HEK293 (cell line): ENCODE measurements around the gene SIRPA.

Experiments used
- CTCF ChIA-PET: fragments of 350-600 bp; formaldehyde crosslinking; extraction: SDS; loops from one replicate; lab custom pipeline; 2021; ENCODE audit warnings: antibody characterized with exemption; lab: Yijun Ruan, JAX
- POLR2A ChIA-PET: fragments of 300-600 bp; formaldehyde crosslinking; extraction: SDS; loops from one replicate; lab custom pipeline; 2020; ENCODE audit warnings: antibody characterized with exemption, inconsistent platforms; lab: Yijun Ruan, JAX
- H3K27ac ChIP-seq: fragments of 200-500 bp; sonication (Bioruptor generic); 2 replicates; pipeline ENCODE4 v1.5.1; 2014; ENCODE audit warnings: low read depth, low read length, control low read depth, inconsistent platforms; ENCODE audit errors: extremely low read depth
- H3K36me3 ChIP-seq, 2 experiments: fragments of 200-500 bp in 1 of 2; sonication (Bioruptor generic) in 1 of 2; 1 replicate in 1 of 2; 2 replicates in 1 of 2; pipeline ENCODE4 v1.5.1; 2014 to 2017; ENCODE audit warnings: inconsistent platforms in 2 of 2, low read length in 2 of 2; ENCODE audit not compliant: control insufficient read depth in 2 of 2, insufficient read depth in 1 of 2
- H3K4me1 ChIP-seq: fragments of 200-500 bp; sonication (Bioruptor generic); 2 replicates; pipeline ENCODE4 v1.5.1; 2014; ENCODE audit warnings: mild to moderate bottlenecking, low read length, inconsistent platforms; ENCODE audit not compliant: control insufficient read depth, insufficient read depth
- H3K4me3 ChIP-seq: 2 replicates; pipeline ENCODE4 v1.5.1; 2011; ENCODE audit warnings: low read depth, mild to moderate bottlenecking, control low read depth, low read length, moderate library complexity
- H3K9me3 ChIP-seq: fragments of 200-500 bp; sonication (Bioruptor generic); 2 replicates; pipeline ENCODE4 v1.5.1; 2014; ENCODE audit warnings: low read depth, low read length, inconsistent platforms; ENCODE audit not compliant: control insufficient read depth, insufficient read depth
- BCL11A ChIP-seq: fragments of 450-650 bp; formaldehyde crosslinking; IDR thresholded peaks from 2 replicates; pipeline ENCODE4 v1.5.1; 2016; ENCODE audit warnings: low read depth, missing biosample characterization, missing genetic modification characterization
- HOXA7 ChIP-seq: sonication (generic); formaldehyde crosslinking; IDR thresholded peaks from 2 replicates; pipeline ENCODE4 v1.8.1; 2022; ENCODE audit warnings: missing genetic modification reagents, borderline replicate concordance
- KLF10 ChIP-seq: fragments of 450-650 bp; IDR thresholded peaks from 2 replicates; pipeline ENCODE4 v1.5.1; 2018; ENCODE audit warnings: missing biosample characterization, mild to moderate bottlenecking, missing genetic modification characterization
- SP2 ChIP-seq: fragments of 450-650 bp; formaldehyde crosslinking; IDR thresholded peaks from 2 replicates; pipeline ENCODE4 v1.5.1; 2016; ENCODE audit warnings: missing biosample characterization, missing genetic modification characterization
- TSHZ1 ChIP-seq: fragments of 450-650 bp; formaldehyde crosslinking; IDR thresholded peaks from 2 replicates; pipeline ENCODE4 v1.5.1; 2016; ENCODE audit warnings: missing biosample characterization, missing genetic modification characterization, borderline replicate concordance
- YY1 ChIP-seq: fragments of 450-650 bp; formaldehyde crosslinking; IDR thresholded peaks from 2 replicates; pipeline ENCODE4 v1.5.1; 2018; ENCODE audit warnings: missing biosample characterization, missing genetic modification characterization
- ZBTB1 ChIP-seq: fragments of 450-650 bp; formaldehyde crosslinking; IDR thresholded peaks from 2 replicates; pipeline ENCODE4 v1.5.1; 2016; ENCODE audit warnings: missing biosample characterization, missing genetic modification characterization
- ZBTB8A ChIP-seq: fragments of 450-650 bp; formaldehyde crosslinking; IDR thresholded peaks from 2 replicates; pipeline ENCODE4 v1.5.1; 2016; ENCODE audit warnings: missing biosample characterization, missing genetic modification characterization
- ZFP37 ChIP-seq: fragments of 450-650 bp; formaldehyde crosslinking; IDR thresholded peaks from 2 replicates; pipeline ENCODE4 v1.5.1; 2016; ENCODE audit warnings: missing biosample characterization, missing genetic modification characterization
- ZNF121 ChIP-seq: fragments of 450-650 bp; formaldehyde crosslinking; IDR thresholded peaks from 2 replicates; pipeline ENCODE4 v1.5.1; 2016; ENCODE audit warnings: missing biosample characterization, missing genetic modification characterization
- ZNF169 ChIP-seq: fragments of 450-650 bp; formaldehyde crosslinking; IDR thresholded peaks from 2 replicates; pipeline ENCODE4 v1.5.1; 2016; ENCODE audit warnings: missing biosample characterization, missing genetic modification characterization
- ZNF2 ChIP-seq: fragments of 450-650 bp; formaldehyde crosslinking; IDR thresholded peaks from 2 replicates; pipeline ENCODE4 v1.5.1; 2016; ENCODE audit warnings: missing biosample characterization, missing genetic modification characterization
- ZNF202 ChIP-seq: fragments of 450-650 bp; formaldehyde crosslinking; IDR thresholded peaks from 2 replicates; pipeline ENCODE4 v1.5.1; 2016; ENCODE audit warnings: missing biosample characterization, missing genetic modification characterization, borderline replicate concordance
- ZNF221 ChIP-seq: fragments of 450-650 bp; formaldehyde crosslinking; IDR thresholded peaks from 2 replicates; pipeline ENCODE4 v1.5.1; 2017; ENCODE audit warnings: missing biosample characterization, missing genetic modification characterization, borderline replicate concordance
- ZNF239 ChIP-seq: fragments of 450-650 bp; formaldehyde crosslinking; IDR thresholded peaks from 2 replicates; pipeline ENCODE4 v1.5.1; 2016; ENCODE audit warnings: missing biosample characterization, missing genetic modification characterization
- ZNF24 ChIP-seq: fragments of 450-650 bp; formaldehyde crosslinking; IDR thresholded peaks from 2 replicates; pipeline ENCODE4 v1.5.1; 2016; ENCODE audit warnings: missing biosample characterization, missing genetic modification characterization
- ZNF366 ChIP-seq: fragments of 450-650 bp; formaldehyde crosslinking; conservative IDR thresholded peaks from 2 replicates; pipeline ENCODE4 v1.5.1; 2016; ENCODE audit warnings: missing biosample characterization, missing genetic modification characterization
- ZNF416 ChIP-seq: fragments of 450-650 bp; formaldehyde crosslinking; IDR thresholded peaks from 2 replicates; pipeline ENCODE4 v1.5.1; 2016; ENCODE audit warnings: missing biosample characterization, missing genetic modification characterization
- ZNF548 ChIP-seq: fragments of 450-650 bp; formaldehyde crosslinking; IDR thresholded peaks from 2 replicates; pipeline ENCODE4 v1.5.1; 2016; ENCODE audit warnings: missing biosample characterization, missing genetic modification characterization
- ZNF560 ChIP-seq: fragments of 450-650 bp; formaldehyde crosslinking; IDR thresholded peaks from 2 replicates; pipeline ENCODE4 v1.5.1; 2017; ENCODE audit warnings: missing biosample characterization, missing genetic modification characterization, borderline replicate concordance
- ZSCAN30 ChIP-seq: fragments of 450-650 bp; IDR thresholded peaks from 2 replicates; pipeline ENCODE4 v1.5.1; 2018; ENCODE audit warnings: missing biosample characterization, mild to moderate bottlenecking, missing genetic modification characterization, moderate library complexity
- TF ChIP-seq, protein P1 (sequence below): fragments of 450-650 bp; formaldehyde crosslinking; IDR thresholded peaks from 2 replicates; pipeline ENCODE4 v1.5.1; 2016; ENCODE audit warnings: missing biosample characterization, missing genetic modification characterization

SIRPA gene

GRCh38 chr20:1866834-1867233, 28.4 kb upstream of the SIRPA start:
- TF ChIP-seq KLF10 (tag by site-specific recombination) = no peak
- TF ChIP-seq, all 188 proteins: peak for 0
- H3K4me1 ChIP-seq = no peaks in the 10 kb centered on the region
- CTCF ChIA-PET = interaction anchor here (0.7 kb wide), 1 partner anchor 363 kb away, joined by 3 read pairs; no protein-coding TSS in a partner anchor
- H3K36me3 ChIP-seq = no peaks in the 10 kb centered on the region
- H3K4me3 ChIP-seq = no peak overlapping the region
- POLR2A ChIA-PET = no interaction called here
- no peak overlapping the region for H3K27ac ChIP-seq
- H3K9me3 ChIP-seq = no peaks in the 10 kb centered on the region

DNA sequence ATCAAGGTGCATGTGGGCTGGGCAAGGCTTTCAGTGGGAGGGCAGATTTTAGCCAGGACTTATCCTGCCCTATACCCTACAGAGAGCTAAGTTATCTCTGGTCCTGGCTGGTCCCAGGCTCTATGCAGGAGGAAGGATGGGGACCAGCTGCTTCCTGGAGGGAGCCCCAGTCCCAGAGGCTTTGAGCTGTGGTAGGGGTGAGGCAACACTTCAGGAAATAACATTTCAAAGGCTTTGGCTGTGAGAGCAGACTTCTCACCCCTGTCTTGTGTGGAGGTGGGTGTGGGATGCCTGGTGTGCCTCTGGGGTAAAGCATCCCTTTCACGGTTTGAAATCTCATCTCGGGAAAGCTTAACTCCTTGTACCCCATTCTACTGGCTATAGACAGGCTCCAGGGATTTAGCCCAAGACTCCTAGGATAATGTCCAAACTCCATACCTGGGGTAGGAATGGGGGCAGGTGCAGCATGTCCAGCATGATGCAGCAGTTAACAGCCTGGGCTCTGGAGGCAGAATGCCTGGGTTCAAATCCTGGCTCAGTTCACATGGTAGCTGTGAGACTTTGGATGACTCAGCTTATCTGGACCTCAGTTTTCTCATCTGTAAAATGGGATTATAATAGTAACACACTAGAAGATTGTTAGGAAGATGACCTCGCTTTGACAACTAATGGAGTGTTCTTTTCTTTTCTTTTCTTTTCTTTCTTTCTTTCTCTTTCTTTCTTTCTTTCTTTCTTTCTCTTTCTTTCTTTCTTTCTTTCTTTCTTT, 27.5 kb upstream of the SIRPA start:
- no peak for TF ChIP-seq ZBTB1 (tag by site-specific recombination)
- TF ChIP-seq ZNF366 (tag by site-specific recombination) = 0 out of 2 replicates have a peak, but pooled peaks have one; percentile 55
- POLR2A ChIA-PET = interaction anchor here (0.7 kb wide), 1 partner anchor 25 kb away, joined by 3 read pairs; no protein-coding TSS in a partner anchor

GRCh38 chr20:1868856-1869255, 26.4 kb upstream of the SIRPA start:
- Histone ChIP-seq H3K27ac (no peak overlapping the region), H3K36me3 (no peaks in the 10 kb centered on the region), H3K4me1 (no peaks in the 10 kb centered on the region), H3K9me3 (no peaks in the 10 kb centered on the region), H3K4me3 (no peak overlapping the region)
- ChIA-PET POLR2A (no interaction called here), CTCF (no interaction called here)
- TF ChIP-seq, protein P1, sequence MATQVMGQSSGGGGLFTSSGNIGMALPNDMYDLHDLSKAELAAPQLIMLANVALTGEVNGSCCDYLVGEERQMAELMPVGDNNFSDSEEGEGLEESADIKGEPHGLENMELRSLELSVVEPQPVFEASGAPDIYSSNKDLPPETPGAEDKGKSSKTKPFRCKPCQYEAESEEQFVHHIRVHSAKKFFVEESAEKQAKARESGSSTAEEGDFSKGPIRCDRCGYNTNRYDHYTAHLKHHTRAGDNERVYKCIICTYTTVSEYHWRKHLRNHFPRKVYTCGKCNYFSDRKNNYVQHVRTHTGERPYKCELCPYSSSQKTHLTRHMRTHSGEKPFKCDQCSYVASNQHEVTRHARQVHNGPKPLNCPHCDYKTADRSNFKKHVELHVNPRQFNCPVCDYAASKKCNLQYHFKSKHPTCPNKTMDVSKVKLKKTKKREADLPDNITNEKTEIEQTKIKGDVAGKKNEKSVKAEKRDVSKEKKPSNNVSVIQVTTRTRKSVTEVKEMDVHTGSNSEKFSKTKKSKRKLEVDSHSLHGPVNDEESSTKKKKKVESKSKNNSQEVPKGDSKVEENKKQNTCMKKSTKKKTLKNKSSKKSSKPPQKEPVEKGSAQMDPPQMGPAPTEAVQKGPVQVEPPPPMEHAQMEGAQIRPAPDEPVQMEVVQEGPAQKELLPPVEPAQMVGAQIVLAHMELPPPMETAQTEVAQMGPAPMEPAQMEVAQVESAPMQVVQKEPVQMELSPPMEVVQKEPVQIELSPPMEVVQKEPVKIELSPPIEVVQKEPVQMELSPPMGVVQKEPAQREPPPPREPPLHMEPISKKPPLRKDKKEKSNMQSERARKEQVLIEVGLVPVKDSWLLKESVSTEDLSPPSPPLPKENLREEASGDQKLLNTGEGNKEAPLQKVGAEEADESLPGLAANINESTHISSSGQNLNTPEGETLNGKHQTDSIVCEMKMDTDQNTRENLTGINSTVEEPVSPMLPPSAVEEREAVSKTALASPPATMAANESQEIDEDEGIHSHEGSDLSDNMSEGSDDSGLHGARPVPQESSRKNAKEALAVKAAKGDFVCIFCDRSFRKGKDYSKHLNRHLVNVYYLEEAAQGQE (tag by site-specific recombination) = no peak
- TF ChIP-seq BCL11A = no peak
- no peak for TF ChIP-seq ZFP37 (tag by site-specific recombination)
- no peak for TF ChIP-seq ZNF221 (tag by site-specific recombination)
- TF ChIP-seq ZNF24 (tag by site-specific recombination) = no peak
- no peak for TF ChIP-seq ZSCAN30
- TF ChIP-seq ZNF548 (tag by site-specific recombination) = no peak

More for the DNA sequence above, 27.5 kb upstream of the SIRPA start:
- H3K27ac ChIP-seq = no peak overlapping the region
- CTCF ChIA-PET = interaction anchor here (0.7 kb wide), 2 partner anchors 364 to 613 kb away, joined by 3 to 7 read pairs; no protein-coding TSS in a partner anchor
- H3K9me3 ChIP-seq = no peaks in the 10 kb centered on the region
- H3K4me3 ChIP-seq = no peak overlapping the region
- H3K36me3 ChIP-seq = no peaks in the 10 kb centered on the region
- H3K4me1 ChIP-seq = no peaks in the 10 kb centered on the region

DNA sequence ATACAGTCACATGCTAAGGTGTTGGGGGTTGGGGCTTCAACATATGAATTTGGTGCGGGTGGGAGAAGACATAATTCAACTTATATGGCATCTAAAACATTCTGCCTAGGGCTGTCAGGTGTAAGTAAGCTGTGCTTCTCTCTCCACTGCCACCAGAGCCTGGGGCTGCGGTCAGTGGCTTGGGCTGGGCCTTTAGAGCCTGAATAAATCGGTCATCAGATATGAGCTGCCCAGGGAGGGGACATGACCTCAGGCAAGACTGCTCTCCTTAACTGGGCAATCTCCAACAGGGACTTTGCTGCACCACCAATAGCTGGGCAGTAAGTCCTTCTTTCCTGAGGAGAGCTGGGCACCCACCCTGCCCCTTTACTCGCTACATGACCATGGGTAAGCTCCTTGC, 24.9 kb upstream of the SIRPA start:
- POLR2A ChIA-PET = no interaction called here
- Histone ChIP-seq H3K36me3 (no peaks in the 10 kb centered on the region), H3K27ac (no peak overlapping the region), H3K4me3 (no peak overlapping the region), H3K4me1 (no peaks in the 10 kb centered on the region), H3K9me3 (no peaks in the 10 kb centered on the region)
- CTCF ChIA-PET = interaction anchor here (0.6 kb wide), 1 partner anchor 1686 kb away, joined by 4 read pairs; no protein-coding TSS in a partner anchor
- no peak for TF ChIP-seq ZNF202 (tag by site-specific recombination)
- no peak for TF ChIP-seq SP2 (tag by site-specific recombination)
- TF ChIP-seq ZNF416 (tag by site-specific recombination) = no peak
- TF ChIP-seq HOXA7 (CRISPR knock-in tag) = no peak
- TF ChIP-seq ZNF366 (tag by site-specific recombination) = no peak
- no peak for TF ChIP-seq ZNF2 (tag by site-specific recombination)
- TF ChIP-seq TSHZ1 (tag by site-specific recombination) = no peak
- no peak for TF ChIP-seq ZNF239 (tag by site-specific recombination)
- no peak for TF ChIP-seq ZNF121
- no peak for TF ChIP-seq ZNF169 (tag by site-specific recombination)
- no peak for TF ChIP-seq ZBTB8A
- no peak for TF ChIP-seq ZNF560 (tag by site-specific recombination)
- no peak for TF ChIP-seq YY1
